HG02798 (cell line): ENCODE measurements around the gene MAML3.

Experiments
- ATAC-seq: cut with Tn5 transposase; IDR thresholded peaks from one replicate; pipeline ENCODE4 v1.9.1; 2021; ENCODE audit warnings: mild to moderate bottlenecking; ENCODE audit not compliant: unreplicated experiment, poor library complexity

The MAML3 gene

GRCh38 chr4:139887962-139888735 lies 265.8 kb downstream of the MAML3 start:
- ATAC-seq = peak; percentile 57

GRCh38 chr4:139887376-139887802 lies 266.6 kb downstream of the MAML3 start:
- ATAC-seq = no peak

- ATAC-seq = no peak
Observed at GRCh38 chr4:139886798-139887197, 267.2 kb downstream of the MAML3 start.

DNA sequence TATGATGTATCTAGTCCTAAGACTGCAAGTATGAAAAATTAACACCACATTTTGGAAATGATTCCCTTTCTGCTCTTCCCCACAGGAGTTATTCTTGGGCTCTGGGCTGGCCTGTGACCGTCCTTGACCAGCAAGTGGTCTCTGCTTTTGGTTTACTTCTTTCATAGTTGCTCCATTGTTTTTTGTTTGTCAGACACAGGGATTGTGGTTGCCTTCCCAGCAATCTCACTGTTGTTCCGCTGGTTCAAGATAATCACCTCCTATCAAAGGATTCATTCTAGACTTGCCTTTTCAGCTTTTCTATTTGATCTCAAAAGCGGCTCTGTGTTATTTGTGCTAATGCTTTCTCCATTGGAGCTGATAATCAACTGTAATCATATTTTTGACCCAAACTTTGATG lies 269.5 kb downstream of the MAML3 start:
- no peak for ATAC-seq

DNA sequence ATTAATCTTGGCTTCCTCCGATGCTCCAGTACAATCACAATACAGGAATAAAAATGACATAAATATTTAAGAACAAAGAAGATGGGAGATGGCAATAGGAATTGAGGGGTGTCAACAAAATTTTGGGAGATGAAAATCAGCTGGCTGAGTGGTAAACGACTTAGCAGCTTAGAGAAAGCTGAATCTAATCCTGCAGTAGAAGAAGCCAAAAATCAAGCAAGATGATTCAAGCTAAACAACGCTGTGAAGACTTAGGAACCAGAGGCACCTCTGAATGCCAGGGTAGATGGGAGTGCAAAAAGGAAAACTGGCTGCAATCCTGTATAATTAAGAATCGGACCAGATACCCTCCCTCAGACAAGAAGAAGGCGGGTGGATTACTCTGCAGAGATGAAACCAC lies 273.1 kb downstream of the MAML3 start:
- no peak for ATAC-seq

DNA sequence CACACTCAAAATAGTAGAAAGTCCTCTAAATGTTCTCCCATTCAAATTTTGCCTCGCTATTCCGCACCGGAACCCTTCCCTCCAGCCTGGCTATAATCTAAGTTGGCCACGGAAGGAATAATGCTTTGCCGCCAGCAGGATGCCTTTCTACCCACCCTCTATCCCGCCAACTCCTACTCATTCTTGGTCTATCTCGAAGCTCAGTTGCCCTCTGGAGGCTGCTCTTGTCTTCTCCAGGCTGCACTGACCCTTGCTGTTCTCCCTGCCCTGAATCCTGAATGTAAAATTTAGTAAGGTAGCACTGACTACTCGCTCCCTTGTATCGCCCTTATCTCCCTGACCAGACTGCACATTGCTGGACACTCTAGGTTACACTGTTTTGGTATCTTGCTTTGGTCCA lies 275.9 kb downstream of the MAML3 start:
- no peak for ATAC-seq

GRCh38 chr4:139876337-139876941 lies 277.5 kb downstream of the MAML3 start:
- no peak for ATAC-seq

GRCh38 chr4:139875411-139875825 lies 278.6 kb downstream of the MAML3 start:
- no peak for ATAC-seq

- ATAC-seq = no peak
Observed at GRCh38 chr4:139873111-139873860, 280.7 kb downstream of the MAML3 start.

DNA sequence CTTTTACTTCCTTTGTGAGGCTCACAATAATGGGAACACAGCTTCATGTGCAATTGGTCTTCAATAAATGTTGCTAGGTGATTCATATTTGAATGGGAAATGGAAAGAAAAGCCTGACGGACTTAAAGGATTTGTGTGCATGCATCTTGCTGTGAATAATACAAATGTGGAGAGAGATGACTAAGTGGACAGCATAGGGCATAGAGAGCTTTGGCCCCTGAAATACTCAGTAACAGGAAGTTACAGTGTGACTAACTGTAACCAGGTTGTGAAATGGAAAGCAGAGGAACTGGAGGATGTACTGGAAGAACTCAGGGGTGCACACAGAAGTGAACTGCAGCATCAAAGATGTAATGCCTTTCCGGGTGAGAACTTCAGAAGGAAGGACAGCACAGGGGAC lies 281.7 kb downstream of the MAML3 start:
- no peak for ATAC-seq

DNA sequence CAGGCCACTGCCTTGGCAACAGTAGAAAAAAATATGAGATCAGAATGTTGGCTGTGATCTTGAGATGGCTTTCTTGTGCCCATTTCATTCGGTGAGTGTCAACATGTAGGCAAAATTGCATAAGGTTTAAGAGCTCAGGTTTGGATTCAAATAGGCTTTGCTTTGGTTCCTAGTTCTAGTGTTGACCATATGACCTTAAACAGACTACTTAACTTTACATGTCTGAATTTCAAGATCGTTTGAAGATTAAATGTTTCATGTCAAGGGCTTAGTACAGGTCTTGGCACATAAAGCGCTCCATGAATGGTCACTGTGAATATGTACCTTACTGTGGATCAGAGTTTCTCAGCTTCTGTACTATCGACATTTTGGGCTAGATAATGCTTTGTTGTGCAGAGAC lies 284.2 kb downstream of the MAML3 start:
- ATAC-seq = no peak

DNA sequence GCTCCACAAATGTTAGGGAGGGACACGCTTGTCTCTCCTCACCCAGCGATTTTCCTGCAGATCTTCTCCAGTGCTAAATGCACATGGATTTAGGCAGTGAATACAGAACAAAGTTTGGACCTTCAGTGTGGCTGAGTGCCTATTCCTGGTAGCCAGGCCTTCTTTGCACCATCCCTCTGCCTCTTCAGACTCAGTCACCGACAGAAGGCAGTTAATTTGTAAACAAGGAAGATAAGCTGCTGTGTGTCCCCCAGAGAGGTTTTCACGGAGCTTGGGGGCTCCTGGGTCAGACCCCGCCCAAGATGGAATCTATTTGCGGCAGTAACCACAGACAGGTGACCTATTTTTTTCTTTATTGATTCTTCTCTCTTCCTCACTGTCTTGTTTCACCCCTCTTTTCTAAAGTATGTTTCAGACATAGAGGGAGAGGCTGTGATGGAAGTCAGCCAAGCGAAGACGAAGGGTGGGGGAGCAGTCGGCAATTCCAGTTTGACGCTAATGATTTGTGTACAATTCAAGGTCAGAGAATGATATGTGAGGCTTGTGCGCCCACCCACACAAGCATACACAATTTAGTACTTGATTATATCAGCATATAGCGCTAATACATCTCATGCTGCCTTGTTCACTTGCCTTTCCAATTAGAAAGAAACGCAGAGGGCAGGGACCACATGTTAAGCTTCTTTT lies 287.6 kb downstream of the MAML3 start:
- ATAC-seq = no peak

GRCh38 chr4:139865537-139865936 lies 288.4 kb downstream of the MAML3 start:
- ATAC-seq = no peak

DNA sequence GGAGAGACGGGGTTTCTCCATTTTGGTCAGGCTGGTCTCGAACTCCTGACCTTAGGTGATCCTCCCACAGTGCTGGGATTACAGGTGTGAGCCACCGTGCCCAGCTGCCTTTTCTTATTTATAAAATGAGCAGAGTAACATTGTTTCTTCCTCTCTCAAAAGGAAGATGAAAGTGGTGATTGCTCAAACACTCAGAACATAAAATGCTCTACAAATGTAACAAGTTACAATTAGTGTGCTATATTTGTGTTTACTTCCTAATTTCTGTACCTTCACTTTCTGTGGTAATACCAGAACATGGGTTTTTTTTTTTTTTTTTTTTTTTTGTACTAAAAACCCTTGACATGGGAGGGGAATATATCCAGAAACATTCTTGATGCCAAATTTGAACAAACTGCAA lies 290.5 kb downstream of the MAML3 start:
- no peak for ATAC-seq

- no peak for ATAC-seq
Observed at GRCh38 chr4:139861471-139861870, 292.5 kb downstream of the MAML3 start.

GRCh38 chr4:139860435-139861024 lies 293.5 kb downstream of the MAML3 start:
- no peak for ATAC-seq

DNA sequence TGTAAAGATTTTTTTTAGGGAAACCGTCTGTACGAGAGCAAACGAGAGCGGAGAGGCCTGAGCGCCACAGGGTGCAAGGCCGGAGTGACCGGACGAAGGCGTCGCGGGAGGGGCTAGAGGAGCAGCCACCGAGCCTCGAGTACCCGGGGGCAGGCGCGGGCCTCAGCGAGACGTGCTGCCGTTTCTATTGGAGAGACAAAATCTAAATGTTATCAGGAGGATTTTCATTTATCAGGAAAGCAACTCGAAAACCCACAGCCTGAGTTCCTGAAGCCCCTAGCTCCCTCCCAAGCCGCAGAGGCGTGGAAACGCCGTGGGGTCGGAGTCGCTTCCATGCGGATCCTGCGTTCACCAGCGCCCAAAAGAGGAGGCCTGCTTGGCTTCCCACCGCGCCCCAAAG lies 294.1 kb downstream of the MAML3 start:
- no peak for ATAC-seq

DNA sequence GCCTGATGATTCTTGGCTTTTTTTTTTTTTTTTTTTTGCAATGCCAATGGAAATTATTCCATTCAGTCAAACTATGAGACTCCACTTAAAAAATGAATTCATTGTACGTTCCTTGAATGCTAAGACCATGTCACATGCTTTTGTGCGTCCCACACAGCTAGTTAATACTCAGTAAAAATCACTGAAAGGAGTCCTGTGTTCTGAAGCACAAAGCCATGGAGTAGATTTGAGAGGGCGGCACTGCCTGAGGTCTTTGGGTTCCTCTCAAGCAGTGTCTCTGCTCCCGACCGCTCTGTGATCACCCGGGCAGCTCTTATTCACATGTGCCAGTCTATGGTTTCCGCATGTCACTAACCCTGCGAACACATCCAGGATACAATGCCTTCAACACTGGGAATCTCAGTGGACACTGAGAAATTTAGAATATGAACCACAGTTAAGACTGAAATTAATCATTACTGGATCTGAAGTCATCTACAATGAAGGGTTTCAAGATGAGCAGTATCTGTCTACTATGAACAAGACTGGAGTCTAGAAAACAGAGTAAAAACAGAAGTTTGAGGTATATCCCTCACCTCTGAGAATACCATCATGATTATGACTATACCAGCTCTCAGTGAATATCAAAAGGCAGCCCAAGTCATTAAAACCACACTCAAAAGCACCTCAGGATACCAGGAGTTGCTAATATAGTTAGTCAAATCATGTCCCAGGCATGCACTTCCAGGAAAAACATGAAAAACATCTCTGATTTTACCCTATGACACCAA lies 295.4 kb downstream of the MAML3 start:
- peak; percentile 94 for ATAC-seq

GRCh38 chr4:139857977-139858376 lies 296.0 kb downstream of the MAML3 start:
- no peak for ATAC-seq

DNA sequence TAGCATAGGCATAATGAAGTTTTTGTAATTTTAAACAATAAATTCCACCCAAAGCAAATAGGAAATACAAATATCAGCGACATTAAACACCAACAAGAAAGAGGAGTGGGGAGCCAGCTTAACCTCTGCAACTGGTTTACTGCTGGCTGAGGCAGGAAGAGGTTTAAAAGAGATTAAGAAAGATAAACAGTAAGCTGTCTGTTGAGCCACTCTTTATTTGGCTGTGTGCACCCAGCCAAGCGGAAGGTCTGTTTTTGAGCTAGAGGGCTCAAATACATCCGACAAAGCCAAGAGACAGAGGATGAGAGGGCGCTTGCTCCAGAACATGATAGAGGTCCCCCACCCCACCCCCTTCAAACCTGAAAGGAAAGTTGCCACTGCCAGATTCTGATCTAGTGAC lies 297.0 kb downstream of the MAML3 start:
- no peak for ATAC-seq
